Adrenal gland (tissue), 5 donors: ENCODE measurements around the gene NPFFR1.

ENCODE experiments used
- CTCF ChIP-seq, 6 experiments: fragments of 450-650 bp in 4 of 6; fragments of 200-600 bp in 2 of 6; sonication (generic) in 1 of 6; IDR thresholded peaks; 1 replicate in 5 of 6; 2 replicates in 1 of 6; pipeline versions ENCODE4 v1.5.1 to v1.8.0; 2016 to 2021; ENCODE audit warnings: antibody characterized with exemption in 6 of 6, mild to moderate bottlenecking in 2 of 6, moderate library complexity in 1 of 6
- POLR2A ChIP-seq, 2 donors: fragments of 450-650 bp; IDR thresholded peaks; one replicate each; pipeline ENCODE4 v1.6.1; 2017; ENCODE audit warnings: antibody characterized with exemption in 2 of 2, mild to moderate bottlenecking in 2 of 2, moderate library complexity in 1 of 2
- donor health status: DM: no; HTN: no; CAD: no.

GRCh38 chr10:70277396-70278030 lies 6.3 kb downstream of the NPFFR1 start:
- no peak for TF ChIP-seq CTCF (IDR thresholded peaks at IDR 0.05)
- TF ChIP-seq POLR2A (IDR thresholded peaks at IDR 0.05) = no peak
